DMS53 treated with DMSO at 0.1 percent for 48 hours (cell line): ENCODE results near the gene ART1.

Experiments used
- DNase-seq: peaks from one replicate; lab custom pipeline; 2025; ENCODE audit not compliant: unreplicated experiment; lab: John Stamatoyannopoulos, UW

The ART1 gene

DNA sequence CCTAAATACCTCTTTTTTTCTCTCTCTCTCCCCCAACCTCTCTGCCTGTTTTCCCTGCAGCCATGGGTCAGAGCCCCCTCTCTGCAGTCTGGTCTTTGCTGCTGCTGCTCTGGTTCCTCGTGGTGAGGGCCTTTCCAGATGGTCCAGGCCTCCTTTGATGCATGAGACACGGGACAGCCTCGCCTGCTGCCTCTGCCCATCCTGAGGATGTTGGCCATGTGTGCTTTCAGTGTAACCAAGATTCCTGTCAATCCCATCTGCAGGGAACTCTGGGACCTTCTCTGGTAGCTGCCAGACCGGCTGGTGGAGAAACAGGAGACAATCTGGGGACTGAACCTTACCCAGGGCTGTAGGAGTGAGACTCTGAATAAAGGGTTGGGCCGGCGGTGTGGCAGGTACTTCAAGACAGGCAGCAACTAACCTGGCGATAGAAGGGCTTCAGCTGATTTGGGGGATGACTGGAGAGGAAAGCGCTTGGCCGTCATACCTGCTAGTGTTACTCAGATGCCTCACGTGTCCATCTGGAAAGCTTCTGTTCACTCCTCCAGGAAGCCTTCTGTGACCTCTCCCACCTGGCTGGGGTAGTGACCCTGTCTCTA is 19.2 kb downstream of the ART1 start:
- DNase-seq = no peak

DNA sequence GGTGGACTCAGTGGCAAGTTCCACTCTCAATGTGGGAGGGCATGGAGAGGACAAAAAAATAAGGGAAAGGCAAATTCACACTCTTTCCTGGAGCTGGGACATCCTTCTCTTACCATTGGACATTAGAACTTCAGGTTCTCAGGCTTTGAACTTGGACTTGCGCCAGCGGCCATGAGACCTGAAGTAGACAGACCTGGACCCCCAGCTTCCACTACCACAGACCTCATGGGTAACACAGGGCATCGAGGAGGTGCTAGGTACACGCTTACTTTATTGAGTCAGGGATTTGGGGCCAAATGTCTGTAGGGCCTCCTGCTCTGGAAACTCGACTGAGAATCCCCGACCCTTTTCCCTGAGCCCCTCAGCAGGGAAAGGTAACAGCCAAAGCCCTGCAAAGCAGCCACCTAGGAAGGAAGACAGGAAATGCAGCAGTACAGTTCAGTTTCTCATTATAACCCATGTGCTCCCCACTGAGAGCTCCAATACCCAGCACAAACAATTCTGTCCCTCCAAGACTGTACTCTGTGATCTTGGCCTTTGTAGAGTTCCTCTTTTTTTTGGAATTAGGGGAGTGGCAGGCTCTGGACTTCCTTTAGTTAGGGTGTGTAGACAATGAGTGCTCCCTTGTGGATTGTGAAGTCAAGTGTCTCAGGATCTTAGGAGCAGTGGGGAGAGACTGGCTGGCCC is 20.6 kb downstream of the ART1 start:
- no peak for DNase-seq

DNA sequence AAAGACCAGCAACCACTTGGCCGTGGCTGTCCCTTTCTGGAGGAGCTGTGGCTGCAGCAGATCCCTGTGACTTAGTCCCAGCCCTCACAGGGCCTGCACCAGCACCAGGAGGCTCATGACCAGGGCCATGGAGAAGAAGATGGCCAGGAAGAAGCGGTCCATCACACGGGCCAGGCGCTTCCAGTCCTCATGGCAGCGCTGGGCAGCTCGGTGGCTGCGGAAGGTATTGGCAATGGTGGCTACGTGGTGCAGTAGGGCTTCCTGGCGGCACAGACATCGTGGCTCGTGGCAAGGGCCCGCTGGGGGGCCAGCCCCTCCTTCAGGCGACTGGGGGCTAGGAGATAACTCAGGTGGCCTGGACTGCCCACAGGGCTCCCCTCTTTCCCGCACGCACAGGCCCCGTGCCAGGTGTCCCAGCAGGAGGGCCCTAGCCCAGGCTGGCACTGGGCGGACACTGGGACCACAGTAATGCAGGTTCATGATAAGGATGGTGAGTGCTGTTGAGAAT is 21.1 kb downstream of the ART1 start:
- DNase-seq = no peak

DNA sequence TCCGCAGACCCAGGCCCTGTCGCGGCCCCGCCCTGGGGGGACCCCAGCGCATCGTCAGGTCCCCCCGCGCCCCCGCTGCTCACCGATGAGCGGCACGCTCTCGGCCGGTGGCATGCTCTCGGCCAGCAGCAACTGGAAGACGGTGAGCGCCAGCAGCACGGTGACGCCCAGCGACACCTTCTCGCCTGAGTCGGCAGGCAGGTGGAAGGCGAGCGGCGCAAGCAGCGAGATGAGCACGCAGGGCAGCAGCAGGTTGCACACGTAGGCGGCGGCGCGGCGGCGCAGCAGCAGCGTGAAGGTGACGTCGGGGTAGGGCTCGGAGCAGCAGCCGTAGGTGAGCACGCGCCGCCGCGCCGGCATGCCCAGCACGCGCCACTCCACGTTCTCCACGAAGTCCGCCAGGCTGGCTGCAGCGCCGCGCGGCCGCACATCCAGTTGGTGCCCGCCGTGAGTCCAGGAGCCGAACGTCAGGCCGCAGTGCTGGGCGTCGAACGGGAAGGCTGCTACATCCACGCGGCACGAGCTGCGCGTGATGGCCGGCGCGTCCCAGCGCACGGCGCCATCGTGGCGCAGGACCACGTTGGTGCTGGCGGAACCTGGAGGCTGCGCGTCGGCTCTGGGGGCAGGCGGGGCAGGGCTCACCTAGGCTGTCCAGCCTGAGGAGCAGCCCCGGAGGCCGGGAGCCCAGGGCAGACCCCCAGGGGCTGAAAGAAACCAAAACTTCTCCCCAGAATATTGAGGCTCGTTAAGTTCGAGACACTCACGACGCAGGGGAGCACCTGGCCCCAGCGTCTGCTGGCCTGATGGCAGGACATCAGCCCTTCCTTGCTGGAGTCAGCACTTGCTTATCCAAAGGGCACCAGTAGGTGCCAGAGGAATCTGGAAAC is 22.5 kb downstream of the ART1 start:
- no peak for DNase-seq

DNA sequence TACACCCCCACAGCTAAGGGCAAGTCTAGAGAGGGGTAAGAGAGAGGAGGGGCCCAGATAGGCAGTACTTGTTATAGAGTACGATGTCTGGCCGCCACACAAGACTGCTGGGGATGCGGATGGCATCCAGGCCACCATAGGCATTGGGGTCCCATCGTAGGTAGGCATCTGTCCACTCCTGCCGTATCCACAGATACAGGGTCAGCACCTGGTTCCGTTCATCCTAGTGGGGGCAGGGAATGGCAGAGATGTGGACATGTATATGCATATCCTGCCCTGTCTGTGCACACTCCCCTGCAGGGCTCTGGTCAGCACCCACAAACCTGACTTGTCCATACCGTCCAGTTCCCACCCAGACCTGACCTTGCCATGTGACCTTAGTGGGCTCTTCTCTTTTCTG is 24.2 kb downstream of the ART1 start:
- DNase-seq = no peak

DNA sequence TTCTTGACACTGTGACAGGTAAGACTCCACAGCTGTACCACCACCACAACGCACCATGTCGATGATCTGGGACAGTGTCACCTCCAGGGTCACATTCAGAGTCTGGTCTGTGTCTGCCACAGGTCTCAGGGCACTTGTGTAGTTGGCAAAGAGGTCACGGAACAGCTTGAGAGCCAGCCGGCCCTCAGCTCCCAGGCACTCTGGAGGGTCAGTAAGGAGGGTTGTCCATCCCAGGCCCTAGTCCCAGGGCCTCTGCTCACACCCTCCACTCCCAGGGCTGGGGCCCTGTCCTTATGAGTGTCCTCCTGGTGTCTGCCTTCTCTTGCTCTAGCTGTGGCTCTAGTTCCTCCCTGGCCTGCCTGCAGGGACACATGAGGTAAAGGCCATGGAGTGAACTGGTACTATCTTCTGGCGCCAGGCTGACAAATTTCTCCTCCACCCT is 24.8 kb downstream of the ART1 start:
- no peak for DNase-seq

DNA sequence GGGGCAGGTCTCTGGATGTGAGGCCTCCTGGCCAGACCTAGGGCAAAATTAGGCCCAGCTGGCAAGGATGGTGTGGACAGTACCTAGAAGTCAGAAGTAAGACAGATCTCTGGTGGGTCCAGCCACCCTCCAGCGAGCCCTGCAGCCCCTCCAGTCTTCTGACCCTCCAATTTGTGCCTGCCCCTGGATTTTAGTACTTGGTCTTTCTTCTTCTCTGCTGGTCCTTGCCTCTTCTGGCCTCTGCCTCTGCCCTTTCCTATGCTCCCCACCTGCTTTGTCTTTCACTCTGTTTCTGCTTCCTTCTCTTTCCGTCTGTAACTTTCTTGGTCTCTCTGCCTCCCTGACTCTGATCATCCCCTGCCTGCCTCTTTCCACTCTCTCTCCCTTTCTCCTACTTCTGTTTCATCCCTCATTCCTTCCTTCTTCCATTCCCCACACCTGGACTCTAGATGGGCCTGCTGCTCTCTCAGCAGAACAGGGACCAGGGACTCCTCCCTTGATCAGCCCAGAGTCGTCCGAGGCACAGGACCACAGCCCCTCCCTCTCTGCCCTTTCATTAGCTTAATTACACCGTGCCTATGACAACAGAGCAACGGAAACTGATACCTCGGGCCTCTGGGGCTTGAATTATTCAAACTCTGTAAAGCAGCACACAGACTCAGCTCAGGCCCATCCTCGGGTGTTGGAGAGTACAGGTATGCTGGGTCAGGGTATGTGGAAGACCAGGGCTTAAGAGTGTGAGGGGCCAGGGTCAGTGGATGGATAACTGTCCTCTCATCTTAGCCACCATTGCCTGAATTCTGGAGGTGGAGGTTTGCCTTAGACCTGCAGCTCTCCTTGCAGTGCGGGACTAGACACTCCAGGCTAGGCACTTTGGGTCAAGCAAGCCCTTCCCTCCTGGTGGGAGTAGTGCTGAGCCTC is 26.7 kb downstream of the ART1 start, which contains the start of gene CHRNA10:
CHRNA10 (minus strand) TSS at position 51 of the 921 bp plus-strand sequence. CDS start 72 bp downstream, outside the sequence.
- no peak for DNase-seq

DNA sequence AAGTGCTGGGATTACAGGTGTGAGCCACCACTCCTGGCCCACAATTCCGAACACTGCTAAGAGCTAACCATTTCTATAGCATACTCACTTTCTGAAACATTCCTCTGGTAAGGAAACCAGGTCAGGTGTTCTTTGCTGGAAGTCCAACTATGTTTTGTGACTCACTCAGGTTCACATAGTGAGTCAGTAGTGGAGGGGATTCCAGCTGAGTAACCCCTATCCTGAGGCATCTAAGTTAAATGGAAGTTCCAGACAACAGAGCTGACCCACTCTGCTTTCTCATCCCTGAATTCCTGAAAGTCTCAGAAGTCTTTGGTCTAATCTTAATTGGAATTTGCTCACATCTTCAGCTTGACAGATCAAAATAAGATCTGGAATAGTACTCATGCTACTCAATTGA is 29.3 kb downstream of the ART1 start:
- no peak for DNase-seq

DNA sequence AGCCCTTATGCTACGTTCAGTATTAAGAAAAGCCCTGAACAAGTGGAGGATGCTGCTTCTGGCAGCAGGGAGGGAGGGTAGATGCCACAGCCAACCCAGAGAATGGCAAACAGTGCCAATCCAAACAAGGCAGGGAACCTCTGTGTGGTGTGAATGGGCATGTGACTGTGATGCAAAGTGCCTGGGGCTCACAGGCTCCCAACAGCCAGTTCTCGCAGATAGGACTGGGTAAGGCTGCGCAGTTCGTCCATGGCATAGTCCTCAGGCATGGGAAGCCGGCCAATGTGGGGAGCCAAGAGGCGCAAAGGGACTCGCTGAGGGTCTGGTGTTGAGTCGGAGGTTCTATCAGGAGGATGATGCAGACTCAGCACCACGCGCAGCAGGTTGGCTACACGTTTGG is 31.0 kb downstream of the ART1 start:
- no peak for DNase-seq

DNA sequence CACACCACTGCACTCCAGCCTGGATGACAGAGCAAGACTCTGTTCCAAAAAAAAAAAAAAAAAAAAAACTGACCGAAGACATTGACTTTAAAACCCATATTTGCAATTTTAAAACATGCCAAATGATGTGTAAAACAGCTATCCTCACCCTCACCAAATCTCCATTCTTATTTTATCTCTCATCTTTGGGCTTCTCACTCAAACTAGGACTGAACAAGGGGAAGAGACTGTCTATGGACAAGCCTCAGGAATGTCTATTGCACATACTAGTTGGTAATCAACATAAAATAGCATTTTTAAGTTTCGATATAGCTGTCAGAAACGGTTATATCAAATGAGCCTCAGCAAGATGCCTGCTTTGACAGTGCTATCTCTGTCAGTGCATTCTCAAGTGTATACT is 34.1 kb downstream of the ART1 start:
- no peak for DNase-seq

DNA sequence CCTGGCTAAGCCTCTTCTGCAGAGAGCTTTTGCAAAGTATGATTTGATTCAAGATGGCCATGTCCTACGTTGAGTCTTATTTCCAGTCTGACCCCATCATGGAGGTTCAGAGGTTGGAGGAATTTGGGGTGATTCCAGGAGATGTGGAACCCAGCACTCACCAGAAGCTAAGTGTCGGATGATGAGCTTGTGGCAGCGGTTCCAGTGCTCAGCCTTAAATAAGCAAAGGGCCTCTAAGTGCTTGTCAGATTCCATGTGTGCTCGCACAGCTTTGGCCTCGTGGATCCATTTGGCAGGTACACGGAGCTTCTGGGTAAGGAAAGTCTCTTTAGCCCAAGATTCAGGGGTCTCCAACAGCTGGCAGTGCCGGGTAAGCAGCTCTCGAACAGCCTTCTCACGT is 38.1 kb downstream of the ART1 start:
- no peak for DNase-seq

DNA sequence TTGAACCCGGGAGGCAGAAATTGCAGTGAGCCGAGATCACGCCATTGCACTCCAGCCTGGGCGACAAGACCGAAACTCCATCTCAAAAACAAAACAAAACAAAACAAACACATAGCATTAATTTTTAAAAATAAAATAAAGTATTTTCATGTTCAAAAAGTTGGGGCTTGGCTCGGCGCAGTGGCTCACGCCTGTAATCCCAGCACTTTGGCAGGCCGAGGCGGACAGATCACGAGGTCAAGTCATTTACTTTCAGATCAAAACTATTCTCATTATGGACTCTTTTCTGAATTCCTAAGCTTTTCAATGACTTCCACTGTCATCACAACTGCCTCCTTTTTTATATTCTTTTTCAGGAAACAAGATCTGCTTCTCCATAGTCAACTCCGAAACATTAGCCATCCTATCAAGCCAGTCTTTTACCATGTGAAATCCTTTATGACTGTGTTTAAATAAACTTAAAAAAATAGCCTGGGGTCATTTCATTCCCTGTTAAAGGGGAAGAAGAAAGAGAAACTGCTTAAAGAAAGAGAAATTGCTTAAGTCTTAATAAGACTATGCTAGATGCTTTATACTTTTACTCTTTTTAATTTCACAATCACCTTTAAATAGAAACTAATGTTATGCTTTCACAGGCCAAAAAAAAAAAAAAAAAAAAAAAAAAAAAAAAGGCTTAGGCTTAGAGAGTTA is 39.3 kb downstream of the ART1 start:
- DNase-seq = no peak

DNA sequence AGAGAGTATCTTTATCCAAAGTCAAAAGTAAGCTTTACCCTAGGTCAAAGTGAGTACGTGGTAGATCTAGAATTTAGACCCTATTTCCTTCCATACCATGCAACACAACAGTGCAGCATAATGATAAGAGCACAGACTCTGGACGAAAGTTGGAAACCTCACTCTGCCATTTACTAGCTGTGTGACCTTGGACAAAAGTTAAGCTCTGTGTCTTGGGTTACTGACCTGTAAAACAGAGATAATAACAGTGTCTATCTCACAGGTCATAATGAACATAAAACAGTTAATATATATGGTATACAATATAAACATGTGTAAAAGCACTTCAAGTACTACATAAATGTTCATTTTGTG is 39.9 kb downstream of the ART1 start:
- no peak for DNase-seq

DNA sequence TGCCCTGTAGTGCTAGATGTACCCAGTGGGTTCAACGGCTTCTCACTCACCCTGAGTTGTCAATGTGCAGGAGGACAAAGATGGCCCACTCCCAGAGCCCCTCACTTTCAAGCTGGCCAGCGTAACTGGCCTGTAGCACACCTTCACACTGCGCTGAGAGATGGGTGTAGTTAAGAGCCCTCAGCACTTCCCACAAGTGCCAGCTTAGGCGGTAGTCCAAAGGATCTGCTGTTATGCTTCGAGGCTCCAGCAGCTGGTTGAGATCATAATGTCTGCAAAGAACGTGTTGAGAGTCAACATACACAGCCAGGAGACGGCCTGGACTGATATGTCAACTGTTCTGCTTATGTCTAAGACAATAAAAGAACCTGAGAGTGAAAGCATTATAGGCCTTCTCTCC is 41.0 kb downstream of the ART1 start:
- DNase-seq = no peak

DNA sequence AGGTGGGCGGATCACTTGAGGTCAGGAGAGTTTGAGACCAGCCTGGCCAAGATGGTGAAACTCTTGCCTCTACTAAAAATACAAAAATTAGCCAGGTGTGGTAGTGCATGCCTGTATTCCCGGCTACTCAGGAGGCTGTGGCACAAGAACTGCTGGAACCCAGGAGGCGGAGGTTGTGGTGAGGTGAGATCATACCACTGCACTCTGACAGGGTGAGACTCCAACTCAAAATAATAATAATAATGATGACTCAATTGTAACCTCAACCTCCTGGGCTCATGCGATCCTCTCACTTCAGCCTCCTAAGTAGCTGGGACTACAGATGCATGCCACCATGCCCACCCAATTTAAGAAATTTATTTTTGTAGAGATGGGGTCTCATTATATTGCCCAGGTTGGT is 41.8 kb downstream of the ART1 start:
- no peak for DNase-seq

DNA sequence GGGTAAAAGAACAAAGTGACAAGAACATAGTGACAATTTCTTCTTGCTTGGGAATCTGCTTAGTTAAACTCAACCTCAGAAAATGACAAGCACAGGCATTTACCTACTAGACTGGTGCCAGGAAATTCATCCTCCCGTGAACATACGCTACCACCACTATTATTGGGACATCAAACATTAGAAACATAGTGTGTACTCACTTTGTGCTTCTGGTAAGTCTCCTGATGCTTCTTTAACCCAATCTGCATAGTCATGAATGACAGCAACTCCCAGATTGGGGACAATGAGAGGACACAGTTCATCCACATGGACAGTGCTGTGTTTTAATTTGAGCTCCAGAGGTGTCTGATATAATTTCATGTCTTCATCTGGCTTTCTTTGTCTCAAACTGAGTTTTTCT is 55.5 kb downstream of the ART1 start:
- DNase-seq = no peak

DNA sequence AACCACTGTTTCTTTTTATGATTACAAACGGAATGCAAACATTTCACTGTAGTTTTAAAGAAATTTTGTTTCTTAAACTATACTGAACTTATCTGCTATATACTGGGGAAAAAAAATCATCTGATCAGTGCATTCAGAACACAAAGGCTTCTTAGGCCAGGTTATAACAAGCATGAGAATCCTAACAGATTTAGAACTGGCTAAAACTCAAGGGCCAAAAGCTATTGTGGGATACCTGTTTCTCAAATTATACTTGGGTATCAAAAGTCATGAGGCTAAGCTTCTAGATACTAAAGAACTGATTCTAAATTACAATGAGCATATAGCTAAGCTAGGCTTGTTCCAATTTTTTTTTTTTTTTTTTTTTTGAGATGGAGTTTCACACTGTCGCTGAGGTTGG is 56.0 kb downstream of the ART1 start:
- DNase-seq = no peak

DNA sequence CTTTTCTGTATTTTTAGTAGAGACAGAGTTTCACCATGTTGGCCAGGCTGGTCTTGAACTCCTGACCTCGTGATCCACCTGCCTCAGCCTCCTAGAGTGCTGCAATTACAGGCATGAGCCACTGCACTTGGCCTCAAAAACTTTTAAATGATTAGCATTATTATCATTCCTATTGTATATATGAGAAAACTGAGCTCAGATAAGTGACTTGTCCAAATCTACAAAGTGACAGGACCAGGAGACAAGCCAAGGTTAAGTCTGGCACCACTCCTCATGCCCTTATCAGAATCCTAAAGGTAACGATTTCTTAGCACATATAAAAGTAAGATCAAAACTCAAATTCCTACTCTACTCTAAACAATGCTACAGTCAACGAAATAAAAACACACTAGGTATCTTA is 58.5 kb downstream of the ART1 start:
- DNase-seq = no peak

DNA sequence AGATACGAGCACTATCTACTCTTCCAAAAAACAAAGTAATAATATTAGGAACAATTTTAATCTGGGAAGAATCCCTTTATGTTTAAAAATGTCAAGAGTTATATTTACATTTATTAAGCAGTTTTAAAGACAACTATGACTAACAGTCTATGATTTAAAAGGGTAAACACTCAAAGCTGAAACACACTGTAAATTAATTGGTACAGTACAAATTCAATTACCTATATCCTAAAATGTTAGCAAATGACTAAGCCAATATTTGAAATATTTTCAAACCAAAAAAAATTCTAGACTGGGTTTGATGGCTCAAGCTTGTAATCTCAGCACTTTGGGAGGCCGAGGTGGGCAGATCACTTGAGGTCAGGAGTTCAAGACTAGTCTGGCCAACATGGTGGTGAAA is 62.2 kb downstream of the ART1 start:
- no peak for DNase-seq

DNA sequence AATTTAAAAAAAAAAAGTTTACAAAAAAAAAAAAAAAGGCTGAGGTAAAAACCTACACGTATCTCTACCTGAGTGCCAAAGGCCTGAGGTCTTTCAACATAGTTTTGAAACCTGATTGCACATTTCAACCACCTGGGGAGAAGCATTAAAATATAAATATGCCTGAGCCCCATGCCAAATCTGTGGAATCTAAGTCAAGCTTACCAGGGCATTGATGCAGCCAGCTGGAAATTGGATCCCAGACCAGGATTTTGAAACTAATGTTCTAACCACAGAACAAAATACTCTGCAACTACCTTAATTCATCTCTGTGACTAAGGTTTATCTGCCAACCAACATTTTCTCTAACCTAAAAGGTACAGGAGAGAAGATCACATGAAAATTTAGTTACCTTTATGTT is 65.0 kb downstream of the ART1 start:
- no peak for DNase-seq
